Measurements from ENCODE around the gene H2AZ1.

- no peak for TF ChIP-seq REST (tag by site-specific recombination; IDR thresholded peaks at IDR 0.05)
- no peak for TF ChIP-seq YY1 (tag by site-specific recombination; IDR thresholded peaks at IDR 0.05)
- TF ChIP-seq REPIN1 (tag by site-specific recombination; IDR thresholded peaks at IDR 0.05; ENCODE audit: low read depth): no peak
- TF ChIP-seq CTCF (tag by site-specific recombination; IDR thresholded peaks at IDR 0.05): no peak
- TF ChIP-seq ZNF184 (tag by site-specific recombination; IDR thresholded peaks at IDR 0.05): no peak
- TF ChIP-seq PRDM10 (tag by site-specific recombination; IDR thresholded peaks at IDR 0.05): no peak
- no peak for TF ChIP-seq ZBTB8A (tag by site-specific recombination; IDR thresholded peaks at IDR 0.05)
- no peak for TF ChIP-seq ZNF302 (tag by site-specific recombination; IDR thresholded peaks at IDR 0.05; ENCODE audit: low read depth)
- TF ChIP-seq ZNF239 (tag by site-specific recombination; IDR thresholded peaks at IDR 0.05): no peak
- TF ChIP-seq PBX3 (CRISPR knock-in tag; IDR thresholded peaks at IDR 0.05): no peak
- no peak for TF ChIP-seq ZNF664 (tag by site-specific recombination; IDR thresholded peaks at IDR 0.05)
- no peak for TF ChIP-seq ZNF843 (tag by site-specific recombination; IDR thresholded peaks at IDR 0.05)
- TF ChIP-seq ZNF513 (tag by site-specific recombination; IDR thresholded peaks at IDR 0.05): no peak
Measured at GRCh38 chr4:99917575-99917974, 32.5 kb downstream of the H2AZ1 start.
